ENCODE data around the gene LAMA2. TPM values are rescaled to one million over a fixed set of nuclear protein-coding genes. Genes with fewer than 3 reads are reported as not detected.

LAMA2 gene
- total and polyA plus RNA-seq, 2 of the 13 experiments (the other 11 are each of a cell fraction or from before 2014, with no cell fraction given) = 0.11 to 0.28 TPM

DNA sequence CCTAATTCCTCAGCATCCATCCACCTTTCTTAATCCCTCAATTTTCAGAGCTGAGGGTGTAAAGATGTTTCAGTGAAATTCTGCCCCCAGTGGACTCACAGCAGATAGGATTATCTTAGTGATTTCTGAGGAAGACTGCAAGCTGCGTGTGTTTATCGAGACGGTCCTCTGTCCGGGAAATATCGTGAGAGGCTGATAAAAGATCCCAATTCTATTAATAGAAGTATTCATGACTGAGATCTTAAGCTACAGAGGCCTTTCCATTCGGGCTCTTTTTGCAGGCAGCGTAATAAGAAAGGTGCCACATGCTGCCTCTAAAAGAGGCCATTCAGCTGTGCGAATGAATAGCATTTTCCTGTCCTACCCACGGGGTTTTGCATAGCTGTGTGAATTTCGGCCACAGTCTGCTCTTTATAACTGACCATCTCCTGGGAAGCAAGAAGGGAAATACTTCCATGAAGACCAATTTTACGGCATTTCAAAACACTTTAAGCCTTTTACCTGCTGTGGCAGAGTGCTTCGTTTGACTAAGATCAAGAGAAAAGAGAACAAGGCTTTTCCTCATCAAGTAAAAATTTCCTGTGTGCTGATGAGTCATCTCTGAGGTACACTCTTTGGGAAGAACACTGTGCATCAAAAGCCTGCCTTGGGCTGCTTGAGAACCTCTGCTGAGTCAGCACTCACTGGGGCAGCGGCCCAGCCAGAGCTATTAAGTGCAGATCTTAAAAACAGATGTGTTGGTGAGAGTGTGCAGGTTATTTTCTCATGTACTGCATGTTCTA lies 618.2 kb downstream of the LAMA2 start (continued):
- TF ChIP-seq, protein P1, sequence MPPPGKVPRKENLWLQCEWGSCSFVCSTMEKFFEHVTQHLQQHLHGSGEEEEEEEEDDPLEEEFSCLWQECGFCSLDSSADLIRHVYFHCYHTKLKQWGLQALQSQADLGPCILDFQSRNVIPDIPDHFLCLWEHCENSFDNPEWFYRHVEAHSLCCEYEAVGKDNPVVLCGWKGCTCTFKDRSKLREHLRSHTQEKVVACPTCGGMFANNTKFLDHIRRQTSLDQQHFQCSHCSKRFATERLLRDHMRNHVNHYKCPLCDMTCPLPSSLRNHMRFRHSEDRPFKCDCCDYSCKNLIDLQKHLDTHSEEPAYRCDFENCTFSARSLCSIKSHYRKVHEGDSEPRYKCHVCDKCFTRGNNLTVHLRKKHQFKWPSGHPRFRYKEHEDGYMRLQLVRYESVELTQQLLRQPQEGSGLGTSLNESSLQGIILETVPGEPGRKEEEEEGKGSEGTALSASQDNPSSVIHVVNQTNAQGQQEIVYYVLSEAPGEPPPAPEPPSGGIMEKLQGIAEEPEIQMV (CRISPR knock-in tag; IDR thresholded peaks at IDR 0.05; ENCODE audit: low read depth) = no peak
- TF ChIP-seq, protein P2, sequence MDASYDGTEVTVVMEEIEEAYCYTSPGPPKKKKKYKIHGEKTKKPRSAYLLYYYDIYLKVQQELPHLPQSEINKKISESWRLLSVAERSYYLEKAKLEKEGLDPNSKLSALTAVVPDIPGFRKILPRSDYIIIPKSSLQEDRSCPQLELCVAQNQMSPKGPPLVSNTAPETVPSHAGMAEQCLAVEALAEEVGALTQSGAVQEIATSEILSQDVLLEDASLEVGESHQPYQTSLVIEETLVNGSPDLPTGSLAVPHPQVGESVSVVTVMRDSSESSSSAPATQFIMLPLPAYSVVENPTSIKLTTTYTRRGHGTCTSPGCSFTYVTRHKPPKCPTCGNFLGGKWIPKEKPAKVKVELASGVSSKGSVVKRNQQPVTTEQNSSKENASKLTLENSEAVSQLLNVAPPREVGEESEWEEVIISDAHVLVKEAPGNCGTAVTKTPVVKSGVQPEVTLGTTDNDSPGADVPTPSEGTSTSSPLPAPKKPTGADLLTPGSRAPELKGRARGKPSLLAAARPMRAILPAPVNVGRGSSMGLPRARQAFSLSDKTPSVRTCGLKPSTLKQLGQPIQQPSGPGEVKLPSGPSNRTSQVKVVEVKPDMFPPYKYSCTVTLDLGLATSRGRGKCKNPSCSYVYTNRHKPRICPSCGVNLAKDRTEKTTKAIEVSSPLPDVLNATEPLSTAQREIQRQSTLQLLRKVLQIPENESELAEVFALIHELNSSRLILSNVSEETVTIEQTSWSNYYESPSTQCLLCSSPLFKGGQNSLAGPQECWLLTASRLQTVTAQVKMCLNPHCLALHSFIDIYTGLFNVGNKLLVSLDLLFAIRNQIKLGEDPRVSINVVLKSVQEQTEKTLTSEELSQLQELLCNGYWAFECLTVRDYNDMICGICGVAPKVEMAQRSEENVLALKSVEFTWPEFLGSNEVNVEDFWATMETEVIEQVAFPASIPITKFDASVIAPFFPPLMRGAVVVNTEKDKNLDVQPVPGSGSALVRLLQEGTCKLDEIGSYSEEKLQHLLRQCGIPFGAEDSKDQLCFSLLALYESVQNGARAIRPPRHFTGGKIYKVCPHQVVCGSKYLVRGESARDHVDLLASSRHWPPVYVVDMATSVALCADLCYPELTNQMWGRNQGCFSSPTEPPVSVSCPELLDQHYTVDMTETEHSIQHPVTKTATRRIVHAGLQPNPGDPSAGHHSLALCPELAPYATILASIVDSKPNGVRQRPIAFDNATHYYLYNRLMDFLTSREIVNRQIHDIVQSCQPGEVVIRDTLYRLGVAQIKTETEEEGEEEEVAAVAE (CRISPR knock-in tag; IDR thresholded peaks at IDR 0.05; ENCODE audit: borderline replicate concordance) = peak; percentile 39; the same call in 1 of the 2 replicates
- 0 out of 2 replicates have a peak, but pooled peaks have one; percentile 50 for TF ChIP-seq RFXANK (CRISPR knock-in tag; IDR thresholded peaks at IDR 0.05)
- TF ChIP-seq, protein P3, sequence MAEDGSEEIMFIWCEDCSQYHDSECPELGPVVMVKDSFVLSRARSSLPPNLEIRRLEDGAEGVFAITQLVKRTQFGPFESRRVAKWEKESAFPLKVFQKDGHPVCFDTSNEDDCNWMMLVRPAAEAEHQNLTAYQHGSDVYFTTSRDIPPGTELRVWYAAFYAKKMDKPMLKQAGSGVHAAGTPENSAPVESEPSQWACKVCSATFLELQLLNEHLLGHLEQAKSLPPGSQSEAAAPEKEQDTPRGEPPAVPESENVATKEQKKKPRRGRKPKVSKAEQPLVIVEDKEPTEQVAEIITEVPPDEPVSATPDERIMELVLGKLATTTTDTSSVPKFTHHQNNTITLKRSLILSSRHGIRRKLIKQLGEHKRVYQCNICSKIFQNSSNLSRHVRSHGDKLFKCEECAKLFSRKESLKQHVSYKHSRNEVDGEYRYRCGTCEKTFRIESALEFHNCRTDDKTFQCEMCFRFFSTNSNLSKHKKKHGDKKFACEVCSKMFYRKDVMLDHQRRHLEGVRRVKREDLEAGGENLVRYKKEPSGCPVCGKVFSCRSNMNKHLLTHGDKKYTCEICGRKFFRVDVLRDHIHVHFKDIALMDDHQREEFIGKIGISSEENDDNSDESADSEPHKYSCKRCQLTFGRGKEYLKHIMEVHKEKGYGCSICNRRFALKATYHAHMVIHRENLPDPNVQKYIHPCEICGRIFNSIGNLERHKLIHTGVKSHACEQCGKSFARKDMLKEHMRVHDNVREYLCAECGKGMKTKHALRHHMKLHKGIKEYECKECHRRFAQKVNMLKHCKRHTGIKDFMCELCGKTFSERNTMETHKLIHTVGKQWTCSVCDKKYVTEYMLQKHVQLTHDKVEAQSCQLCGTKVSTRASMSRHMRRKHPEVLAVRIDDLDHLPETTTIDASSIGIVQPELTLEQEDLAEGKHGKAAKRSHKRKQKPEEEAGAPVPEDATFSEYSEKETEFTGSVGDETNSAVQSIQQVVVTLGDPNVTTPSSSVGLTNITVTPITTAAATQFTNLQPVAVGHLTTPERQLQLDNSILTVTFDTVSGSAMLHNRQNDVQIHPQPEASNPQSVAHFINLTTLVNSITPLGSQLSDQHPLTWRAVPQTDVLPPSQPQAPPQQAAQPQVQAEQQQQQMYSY (CRISPR knock-in tag; IDR thresholded peaks at IDR 0.05) = no peak
- peak; percentile 44 for TF ChIP-seq TEAD3 (CRISPR knock-in tag; optimal IDR thresholded peaks at IDR 0.05; ENCODE audit: borderline replicate concordance)
- TF ChIP-seq XRCC5 (optimal IDR thresholded peaks at IDR 0.05; ENCODE audit: low read length) = peak; percentile 16
- no peak for TF ChIP-seq ZNF234 (CRISPR knock-in tag; conservative IDR thresholded peaks at IDR 0.05)
- TF ChIP-seq, protein P4, sequence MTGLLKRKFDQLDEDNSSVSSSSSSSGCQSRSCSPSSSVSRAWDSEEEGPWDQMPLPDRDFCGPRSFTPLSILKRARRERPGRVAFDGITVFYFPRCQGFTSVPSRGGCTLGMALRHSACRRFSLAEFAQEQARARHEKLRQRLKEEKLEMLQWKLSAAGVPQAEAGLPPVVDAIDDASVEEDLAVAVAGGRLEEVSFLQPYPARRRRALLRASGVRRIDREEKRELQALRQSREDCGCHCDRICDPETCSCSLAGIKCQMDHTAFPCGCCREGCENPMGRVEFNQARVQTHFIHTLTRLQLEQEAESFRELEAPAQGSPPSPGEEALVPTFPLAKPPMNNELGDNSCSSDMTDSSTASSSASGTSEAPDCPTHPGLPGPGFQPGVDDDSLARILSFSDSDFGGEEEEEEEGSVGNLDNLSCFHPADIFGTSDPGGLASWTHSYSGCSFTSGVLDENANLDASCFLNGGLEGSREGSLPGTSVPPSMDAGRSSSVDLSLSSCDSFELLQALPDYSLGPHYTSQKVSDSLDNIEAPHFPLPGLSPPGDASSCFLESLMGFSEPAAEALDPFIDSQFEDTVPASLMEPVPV (CRISPR knock-in tag; IDR thresholded peaks at IDR 0.05) = no peak
- TF ChIP-seq, protein P5, sequence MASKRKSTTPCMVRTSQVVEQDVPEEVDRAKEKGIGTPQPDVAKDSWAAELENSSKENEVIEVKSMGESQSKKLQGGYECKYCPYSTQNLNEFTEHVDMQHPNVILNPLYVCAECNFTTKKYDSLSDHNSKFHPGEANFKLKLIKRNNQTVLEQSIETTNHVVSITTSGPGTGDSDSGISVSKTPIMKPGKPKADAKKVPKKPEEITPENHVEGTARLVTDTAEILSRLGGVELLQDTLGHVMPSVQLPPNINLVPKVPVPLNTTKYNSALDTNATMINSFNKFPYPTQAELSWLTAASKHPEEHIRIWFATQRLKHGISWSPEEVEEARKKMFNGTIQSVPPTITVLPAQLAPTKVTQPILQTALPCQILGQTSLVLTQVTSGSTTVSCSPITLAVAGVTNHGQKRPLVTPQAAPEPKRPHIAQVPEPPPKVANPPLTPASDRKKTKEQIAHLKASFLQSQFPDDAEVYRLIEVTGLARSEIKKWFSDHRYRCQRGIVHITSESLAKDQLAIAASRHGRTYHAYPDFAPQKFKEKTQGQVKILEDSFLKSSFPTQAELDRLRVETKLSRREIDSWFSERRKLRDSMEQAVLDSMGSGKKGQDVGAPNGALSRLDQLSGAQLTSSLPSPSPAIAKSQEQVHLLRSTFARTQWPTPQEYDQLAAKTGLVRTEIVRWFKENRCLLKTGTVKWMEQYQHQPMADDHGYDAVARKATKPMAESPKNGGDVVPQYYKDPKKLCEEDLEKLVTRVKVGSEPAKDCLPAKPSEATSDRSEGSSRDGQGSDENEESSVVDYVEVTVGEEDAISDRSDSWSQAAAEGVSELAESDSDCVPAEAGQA (IDR thresholded peaks at IDR 0.05; ENCODE audit: low read depth) = no peak
- TF ChIP-seq, protein P5 (CRISPR knock-in tag; IDR thresholded peaks at IDR 0.05; ENCODE audit: borderline replicate concordance) = no peak

All from HepG2 (cell line).